Activated CD8-positive, alpha-beta memory T cell treated with anti-CD3 and anti-CD28 coated beads, Interleukin-2, amount 50 U/mL, for 1 hour (primary cell): ENCODE data around the gene SIPA1L3.
"Not testable (repeated sequence)": the region's sequence is repeated elsewhere in the genome, so short reads cannot be mapped to it uniquely, and the experiment has no call there.

Experiments used
- DNase-seq: peaks from one replicate; pipeline ENCODE4 v3.0.0-alpha.2; 2020; ENCODE audit errors: extremely low read depth

The SIPA1L3 gene

GRCh38 chr19:38022791-38023670 is 116.0 kb downstream of the SIPA1L3 start:
- DNase-seq: no peak

GRCh38 chr19:38023671-38024541 is 116.9 kb downstream of the SIPA1L3 start:
- no peak for DNase-seq

GRCh38 chr19:38024992-38025908 is 118.2 kb downstream of the SIPA1L3 start:
- no peak for DNase-seq

GRCh38 chr19:38025909-38026307 is 118.9 kb downstream of the SIPA1L3 start:
- DNase-seq: no peak

GRCh38 chr19:38028913-38029510 is 122.0 kb downstream of the SIPA1L3 start:
- no peak for DNase-seq

- DNase-seq: not testable (repeated sequence)
These were observed 123.0 kb downstream of the SIPA1L3 start for GRCh38 chr19:38030001-38030400.

GRCh38 chr19:38030686-38031422 is 123.8 kb downstream of the SIPA1L3 start:
- no peak for DNase-seq

GRCh38 chr19:38031423-38031770 is 124.4 kb downstream of the SIPA1L3 start:
- no peak for DNase-seq

GRCh38 chr19:38032151-38032550 is 125.1 kb downstream of the SIPA1L3 start:
- DNase-seq: no peak

GRCh38 chr19:38032951-38033350 is 125.9 kb downstream of the SIPA1L3 start:
- DNase-seq: no peak

- DNase-seq: no peak
These were observed 126.9 kb downstream of the SIPA1L3 start for GRCh38 chr19:38033658-38034491.

- DNase-seq: no peak
These were observed 127.5 kb downstream of the SIPA1L3 start for GRCh38 chr19:38034492-38034860.

GRCh38 chr19:38035515-38036495 is 128.8 kb downstream of the SIPA1L3 start:
- no peak for DNase-seq

GRCh38 chr19:38036707-38037611 is 130.0 kb downstream of the SIPA1L3 start:
- no peak for DNase-seq

GRCh38 chr19:38039966-38040365 is 133.0 kb downstream of the SIPA1L3 start:
- DNase-seq: no peak

- DNase-seq: no peak
These were observed 135.1 kb downstream of the SIPA1L3 start for GRCh38 chr19:38042132-38042531.

- no peak for DNase-seq
These were observed 136.7 kb downstream of the SIPA1L3 start for GRCh38 chr19:38043649-38044144.
